Loucy (cell line): ENCODE results near the gene TDG.

ENCODE experiments used
- H2AFZ ChIP-seq: fragments of 200-600 bp; sonication (generic); 2 replicates; pipeline ENCODE4 v1.6.0; 2016; ENCODE audit warnings: antibody characterized with exemption, mild to moderate bottlenecking, low read length, moderate library complexity
- H3F3A ChIP-seq: fragments of 200-600 bp; 2 replicates; pipeline ENCODE4 v1.6.0; 2016; ENCODE audit warnings: antibody characterized with exemption, low read depth, mild to moderate bottlenecking
- H3K27me3 ChIP-seq: fragments of 200-600 bp; sonication (generic); 2 replicates; pipeline ENCODE4 v1.6.1; 2014; ENCODE audit warnings: low read length, mild to moderate bottlenecking; ENCODE audit not compliant: insufficient read depth, poor library complexity, severe bottlenecking
- H3K36me3 ChIP-seq: fragments of 200-600 bp; sonication (generic); 2 replicates; pipeline ENCODE4 v1.6.1; 2016; ENCODE audit warnings: low read length; ENCODE audit not compliant: insufficient read depth
- H3K4me1 ChIP-seq: fragments of 200-600 bp; sonication (generic); 2 replicates; pipeline ENCODE4 v1.5.1; 2014; ENCODE audit warnings: low read length, mild to moderate bottlenecking; ENCODE audit not compliant: insufficient read depth, poor library complexity, severe bottlenecking
- H3K4me2 ChIP-seq: fragments of 200-600 bp; sonication (generic); 2 replicates; pipeline ENCODE4 v1.6.0; 2014; ENCODE audit warnings: antibody characterized with exemption, low read length, low read depth, mild to moderate bottlenecking; ENCODE audit not compliant: poor library complexity, severe bottlenecking
- H3K4me3 ChIP-seq: fragments of 200-600 bp; sonication (generic); 2 replicates; pipeline ENCODE4 v1.5.1; 2014; ENCODE audit warnings: low read length, mild to moderate bottlenecking, mixed read lengths; ENCODE audit not compliant: poor library complexity, severe bottlenecking
- H3K79me2 ChIP-seq: fragments of 200-600 bp; sonication (generic); 2 replicates; pipeline ENCODE4 v1.6.1; 2014; ENCODE audit warnings: low read length; ENCODE audit not compliant: insufficient read depth
- H3K9ac ChIP-seq: fragments of 200-600 bp; sonication (generic); 2 replicates; pipeline ENCODE4 v1.6.0; 2014; ENCODE audit warnings: mild to moderate bottlenecking, low read depth, low read length, moderate library complexity; ENCODE audit not compliant: poor library complexity, severe bottlenecking
- H3K9me2 ChIP-seq: fragments of 200-600 bp; sonication (generic); replicated peaks from 2 replicates; pipeline ENCODE4 v1.6.1; 2016; ENCODE audit warnings: low read depth, low read length, mixed read lengths
- H3K9me3 ChIP-seq: fragments of 200-600 bp; sonication (generic); 2 replicates; pipeline ENCODE4 v1.6.1; 2014; ENCODE audit warnings: mild to moderate bottlenecking, antibody characterized with exemption, low read length, low read depth; ENCODE audit not compliant: insufficient read depth
- H4K20me1 ChIP-seq: fragments of 200-600 bp; sonication (generic); 2 replicates; pipeline ENCODE4 v1.6.0; 2014; ENCODE audit warnings: antibody characterized with exemption, low read length, mild to moderate bottlenecking; ENCODE audit not compliant: insufficient read depth, poor library complexity, severe bottlenecking
- CTCF ChIP-seq: fragments of 200-600 bp; sonication (generic); conservative IDR thresholded peaks from 2 replicates; pipeline ENCODE4 v1.5.1; 2014; ENCODE audit warnings: mild to moderate bottlenecking, antibody characterized with exemption, low read length
- EZH2phosphoT487 ChIP-seq: fragments of 200-600 bp; IDR thresholded peaks from 2 replicates; pipeline ENCODE4 v1.6.1; 2018; ENCODE audit warnings: antibody characterized with exemption, mild to moderate bottlenecking, moderate library complexity, borderline replicate concordance

Gene TDG

GRCh38 chr12:104003596-104003995, 37.9 kb downstream of the TDG start:
- Histone ChIP-seq H3K27me3 (no peaks in the 10 kb centered on the region), H3K9me3 (no peaks in the 10 kb centered on the region), H3K9me2 (no peaks in the 10 kb centered on the region), H3K4me1 (no peaks in the 10 kb centered on the region), H3K4me2 (no peak overlapping the region), H2AFZ (no peak overlapping the region), H3K9ac (no peak overlapping the region), H3K36me3 (no peaks in the 10 kb centered on the region), H4K20me1 (no peaks in the 10 kb centered on the region), H3K4me3 (no peak overlapping the region), H3F3A (no peaks in the 10 kb centered on the region), H3K79me2 (no peaks in the 10 kb centered on the region)
- TF ChIP-seq EZH2phosphoT487 (no peak), CTCF (no peak)

- Histone ChIP-seq H3K9ac (no peak overlapping the region), H3K4me2 (no peak overlapping the region), H4K20me1 (no peaks in the 10 kb centered on the region), H3K79me2 (no peaks in the 10 kb centered on the region), H3K9me3 (no peaks in the 10 kb centered on the region), H3K36me3 (no peaks in the 10 kb centered on the region), H3K4me3 (no peak overlapping the region), H3K27me3 (no peaks in the 10 kb centered on the region), H3K4me1 (no peaks in the 10 kb centered on the region), H3F3A (no peaks in the 10 kb centered on the region), H2AFZ (no peak overlapping the region), H3K9me2 (no peaks in the 10 kb centered on the region)
- TF ChIP-seq EZH2phosphoT487 = no peak
- TF ChIP-seq CTCF = no peak
Measured at GRCh38 chr12:104006929-104007328, 41.3 kb downstream of the TDG start.

- no peak overlapping the region for H2AFZ ChIP-seq
- no peaks in the 10 kb centered on the region for H4K20me1 ChIP-seq
- no peaks in the 10 kb centered on the region for H3F3A ChIP-seq
- H3K4me1 ChIP-seq = no peaks in the 10 kb centered on the region
- no peak for TF ChIP-seq CTCF
- TF ChIP-seq EZH2phosphoT487 = no peak
- no peaks in the 10 kb centered on the region for H3K27me3 ChIP-seq
- no peak overlapping the region for H3K9ac ChIP-seq
- H3K79me2 ChIP-seq = no peaks in the 10 kb centered on the region
- H3K9me3 ChIP-seq = no peaks in the 10 kb centered on the region
- H3K4me3 ChIP-seq = no peak overlapping the region
- no peak overlapping the region for H3K4me2 ChIP-seq
- H3K36me3 ChIP-seq = no peaks in the 10 kb centered on the region
- no peaks in the 10 kb centered on the region for H3K9me2 ChIP-seq
Measured at GRCh38 chr12:104010121-104010520, 44.4 kb downstream of the TDG start.
